IMR-90 (cell line): ENCODE results near the gene KLHL25. TPM values are rescaled to one million over a fixed set of nuclear protein-coding genes. Genes with fewer than 3 reads are reported as not detected.

Experiments
- ATAC-seq: fragments of 200-7000 bp; cut with Tn5 transposase; 2 replicates; pipeline ENCODE4 v1.9.1; 2020; ENCODE audit warnings: low read depth, mild to moderate bottlenecking, moderate library complexity
- BruUV-seq: library from RNA; stranded (reverse); fragments of 400-500 nt; replicated peaks from 2 replicates; lab custom pipeline; 2021; lab: Mats Ljungman, UMichigan
- CTCF ChIA-PET: fragments of 300-600 bp; formaldehyde crosslinking; extraction: SDS; loops from one replicate; lab custom pipeline; 2021; ENCODE audit warnings: antibody characterized with exemption; lab: Yijun Ruan, JAX
- POLR2A ChIA-PET: fragments of 300-600 bp; sonication (Branson Sonifier 250); formaldehyde crosslinking; loops from one replicate; lab custom pipeline; 2022; ENCODE audit warnings: antibody characterized with exemption; ENCODE audit not compliant: unreplicated experiment; lab: Charles Lee
- DNase-seq: peaks from one replicate; pipeline ENCODE4 v3.0.0; 2013
- H2AFZ ChIP-seq: replicated peaks from 2 replicates; pipeline ENCODE3; 2013; ENCODE audit warnings: low read length, mild to moderate bottlenecking; ENCODE audit not compliant: poor library complexity
- H2AK5ac ChIP-seq: 2 replicates; pipeline ENCODE4 v1.6.1; 2013; ENCODE audit warnings: low read depth, low read length, inconsistent platforms
- H2AK9ac ChIP-seq: replicated peaks from 2 replicates; pipeline ENCODE3; 2013; ENCODE audit warnings: mild to moderate bottlenecking, low read depth, low read length, moderate library complexity; ENCODE audit not compliant: poor library complexity
- H2BK120ac ChIP-seq: 2 replicates; pipeline ENCODE4 v1.6.1; 2013; ENCODE audit warnings: low read depth, low read length, inconsistent platforms
- H2BK15ac ChIP-seq: 3 replicates; pipeline ENCODE4 v1.6.1; 2013; ENCODE audit warnings: low read depth, low read length, inconsistent platforms
- H2BK20ac ChIP-seq: 2 replicates; pipeline ENCODE4 v1.6.1; 2013; ENCODE audit warnings: low read depth, mild to moderate bottlenecking, inconsistent platforms, low read length, moderate library complexity
- H2BK5ac ChIP-seq: 2 replicates; pipeline ENCODE4 v1.6.1; 2013; ENCODE audit warnings: mild to moderate bottlenecking, low read depth, low read length, inconsistent platforms; ENCODE audit not compliant: poor library complexity, severe bottlenecking
- H3K14ac ChIP-seq: replicated peaks from 2 replicates; pipeline ENCODE4 v1.6.1; 2013; ENCODE audit warnings: low read depth, low read length, inconsistent platforms
- H3K18ac ChIP-seq: 2 replicates; pipeline ENCODE4 v1.6.1; 2013; ENCODE audit warnings: low read depth, low read length, control low read depth
- H3K23ac ChIP-seq: 2 replicates; pipeline ENCODE4 v1.6.1; 2013; ENCODE audit warnings: low read depth, low read length, inconsistent platforms
- H3K27ac ChIP-seq: 2 replicates; pipeline ENCODE4 v1.5.1; 2013; ENCODE audit warnings: mild to moderate bottlenecking, control low read depth, low read length; ENCODE audit not compliant: insufficient read depth
- H3K27me3 ChIP-seq: 2 replicates; pipeline ENCODE4 v1.6.1; 2013; ENCODE audit warnings: low read length; ENCODE audit not compliant: control insufficient read depth, insufficient read depth
- H3K36me3 ChIP-seq: 2 replicates; pipeline ENCODE4 v1.6.1; 2013; ENCODE audit warnings: low read length, mixed read lengths; ENCODE audit not compliant: control insufficient read depth, insufficient read depth
- H3K4ac ChIP-seq: 2 replicates; pipeline ENCODE4 v1.6.1; 2013; ENCODE audit warnings: low read depth, low read length, inconsistent platforms
- H3K4me1 ChIP-seq: 2 replicates; pipeline ENCODE4 v1.6.1; 2013; ENCODE audit warnings: low read length, mixed read lengths; ENCODE audit not compliant: control insufficient read depth, insufficient read depth
- H3K4me2 ChIP-seq: 2 replicates; pipeline ENCODE4 v1.6.1; 2013; ENCODE audit warnings: low read depth, mild to moderate bottlenecking, control low read depth, low read length, moderate library complexity
- H3K4me3 ChIP-seq: 2 replicates; pipeline ENCODE4 v1.5.1; 2013; ENCODE audit warnings: low read depth, mild to moderate bottlenecking, control low read depth, low read length, moderate library complexity; ENCODE audit not compliant: insufficient read depth
- H3K56ac ChIP-seq: 2 replicates; pipeline ENCODE4 v1.6.1; 2013; ENCODE audit warnings: low read length, inconsistent platforms; ENCODE audit not compliant: insufficient read depth; ENCODE audit errors: extremely low read depth
- H3K79me1 ChIP-seq, 2 experiments: 2 replicates each; pipeline ENCODE4 v1.6.1; 2013; ENCODE audit warnings: low read length in 2 of 2, inconsistent platforms in 1 of 2, low read depth in 1 of 2
- H3K9ac ChIP-seq: 2 replicates; pipeline ENCODE4 v1.6.1; 2013; ENCODE audit warnings: low read depth, low read length, control low read depth
- H3K9me1 ChIP-seq: 2 replicates; pipeline ENCODE4 v1.6.1; 2013; ENCODE audit warnings: low read length, inconsistent platforms; ENCODE audit not compliant: insufficient read depth
- H3K9me3 ChIP-seq: 2 replicates; pipeline ENCODE4 v1.6.1; 2013; ENCODE audit warnings: low read length; ENCODE audit not compliant: control insufficient read depth, insufficient read depth
- H4K20me1 ChIP-seq: 2 replicates; pipeline ENCODE4 v1.6.1; 2013; ENCODE audit warnings: low read length, inconsistent platforms; ENCODE audit not compliant: insufficient read depth
- H4K5ac ChIP-seq: 2 replicates; pipeline ENCODE4 v1.6.1; 2013; ENCODE audit warnings: mild to moderate bottlenecking, low read depth, low read length, control low read depth
- H4K8ac ChIP-seq, 2 experiments: 2 replicates each; pipeline ENCODE4 v1.6.1; 2013; ENCODE audit warnings: low read depth in 2 of 2, low read length in 2 of 2, control low read depth in 1 of 2, inconsistent platforms in 1 of 2
- H4K91ac ChIP-seq: 2 replicates; pipeline ENCODE4 v1.6.1; 2013; ENCODE audit warnings: low read depth, low read length, inconsistent platforms; ENCODE audit not compliant: insufficient read depth
- CHD1 ChIP-seq: IDR thresholded peaks from 2 replicates; pipeline ENCODE4 v1.6.1; 2012; ENCODE audit warnings: low read depth, low read length, improper control_type of control experiment
- FOS ChIP-seq: fragments of 150-350 bp; IDR thresholded peaks from 2 replicates; pipeline ENCODE4 v1.6.1; 2016; ENCODE audit warnings: low read depth, low read length
- MAFK ChIP-seq: IDR thresholded peaks from 2 replicates; pipeline ENCODE4 v1.6.1; 2012; ENCODE audit warnings: low read depth, low read length, improper control_type of control experiment
- NFE2L2 ChIP-seq: fragments of 150-350 bp; IDR thresholded peaks from 2 replicates; pipeline ENCODE4 v1.6.1; 2016; ENCODE audit warnings: low read depth, mild to moderate bottlenecking, low read length
- POLR2A ChIP-seq: IDR thresholded peaks from 2 replicates; pipeline ENCODE4 v1.6.1; 2012; ENCODE audit warnings: mild to moderate bottlenecking, low read depth, low read length
- RAD21 ChIP-seq: IDR thresholded peaks from 2 replicates; pipeline ENCODE4 v1.6.1; 2012; ENCODE audit warnings: low read length, improper control_type of control experiment
- RCOR1 ChIP-seq: IDR thresholded peaks from 2 replicates; pipeline ENCODE4 v1.6.1; 2012; ENCODE audit warnings: mild to moderate bottlenecking, low read length, improper control_type of control experiment; ENCODE audit not compliant: insufficient replicate concordance
- whole genome bisulfite sequencing, 2 experiments: methylation state at CpG; one replicate each; pipeline versions ENCODE4 v1.1.5 to v1.1.7; 2013; ENCODE audit warnings: missing lambda C conversion rate in 2 of 2; ENCODE audit not compliant: insufficient read length in 1 of 2; ENCODE audit errors: extremely low coverage in 2 of 2; 5-methylcytosine and 5-hydroxymethylcytosine counted together
- dilution Hi-C: fragments of 300-500 bp; cut with HindIII; formaldehyde crosslinking; loops from one replicate; pipeline ENCODE4 v1.14.3; 2018; ENCODE audit warnings: low sequenced_read_pairs; ENCODE audit not compliant: unreplicated experiment
- in situ Hi-C: fragments of 300-500 bp; cut with MboI; formaldehyde crosslinking; loops from 3 replicates; pipeline ENCODE4 v1.14.3; 2019; ENCODE audit warnings: low sequenced_read_pairs, inconsistent platforms, mixed read lengths
- intact Hi-C: fragments of 100-400 bp; cut with micrococcal nuclease; formaldehyde crosslinking; loops from 2 replicates; pipeline ENCODE4 v1.10.0; 2022
- polyA plus RNA-seq, 3 experiments: library from polyadenylated mRNA; depleted of rRNA; stranded (reverse); fragments of >200 nt; gene quantifications; 2 replicates each; pipeline ENCODE4 v1.2.3, GENCODE V29; 2012; ENCODE audit warnings: low replicate concordance in 1 of 3
- total RNA-seq: library from RNA; depleted of rRNA; stranded (reverse); fragments of >200 nt; gene quantifications from 2 replicates; pipeline ENCODE4 v1.2.3, GENCODE V29; 2012

Gene KLHL25
- total and polyA plus RNA-seq, 2 of the 4 experiments (the other 2 are of a cell fraction) = 2.7 to 5.6 TPM

GRCh38 chr15:85762039-85762755, 32.5 kb downstream of the KLHL25 start:
- ChIA-PET CTCF (interaction anchor here (0.7 kb wide), 1 partner anchor 19 kb away, joined by 3 read pairs; no protein-coding TSS in a partner anchor), POLR2A (no interaction called here)
- Histone ChIP-seq H2BK120ac (no peak overlapping the region), H3K36me3 (peaks cover 5% of the 10 kb centered on the region; the same call in 1 of the 2 replicates), H2BK15ac (no peak overlapping the region), H4K20me1 (peaks cover 19% of the 10 kb centered on the region; the same call in 1 of the 2 replicates), H3K4ac (no peak overlapping the region), H3K27ac (no peak overlapping the region), H3K9me3 (no peaks in the 10 kb centered on the region), H3K79me1 (peaks cover 0 to 22% of the 10 kb centered on the region in 2 experiments; a peak in 2 of 4 replicates), H3K4me2 (no peak overlapping the region), H2AFZ (no peak overlapping the region), H3K4me3 (no peak overlapping the region), H3K9ac (no peak overlapping the region), H3K18ac (no peak overlapping the region), H2AK5ac (no peak overlapping the region), H2AK9ac (no peak overlapping the region), H3K4me1 (no peaks in the 10 kb centered on the region; the same call in 1 of the 2 replicates), H2BK5ac (no peak overlapping the region), H2BK20ac (no peak overlapping the region), H3K14ac (no peak overlapping the region), H3K56ac (no peak overlapping the region), H4K8ac (no peak overlapping the region), H3K9me1 (0 out of 2 replicates have a peak, but pooled peaks cover 4% of the 10 kb centered on the region), H3K27me3 (no peaks in the 10 kb centered on the region), H3K23ac (no peak overlapping the region), H4K91ac (no peak overlapping the region), H4K5ac (no peak overlapping the region)
- TF ChIP-seq POLR2A (no peak), MAFK (no peak), RCOR1 (no peak), CHD1 (no peak), NFE2L2 (no peak), FOS (no peak), RAD21 (no peak)
- dilution Hi-C loops = no loop called here
- WGBS, 2 experiments = 90% methylated on average over 10 of the region's 15 CpGs; no CpG with 5 or more reads in 1 of the 2 experiments
- no TSS peak for BruUV-seq
- ATAC-seq (no peak), DNase-seq (no peak)
- in situ Hi-C loops = no loop called here
- intact Hi-C loops = no loop called here
